NOMO-1 (cell line): ENCODE data around the gene DPPA3.
"Not testable (repeated sequence)": the region's sequence is repeated elsewhere in the genome, so short reads cannot be mapped to it uniquely, and the experiment has no call there.

Experiments
- DNase-seq, 2 experiments: peaks; one replicate each; lab custom pipeline; 2025; ENCODE audit not compliant: unreplicated experiment in 2 of 2; lab: John Stamatoyannopoulos, UW

Gene DPPA3

DNA sequence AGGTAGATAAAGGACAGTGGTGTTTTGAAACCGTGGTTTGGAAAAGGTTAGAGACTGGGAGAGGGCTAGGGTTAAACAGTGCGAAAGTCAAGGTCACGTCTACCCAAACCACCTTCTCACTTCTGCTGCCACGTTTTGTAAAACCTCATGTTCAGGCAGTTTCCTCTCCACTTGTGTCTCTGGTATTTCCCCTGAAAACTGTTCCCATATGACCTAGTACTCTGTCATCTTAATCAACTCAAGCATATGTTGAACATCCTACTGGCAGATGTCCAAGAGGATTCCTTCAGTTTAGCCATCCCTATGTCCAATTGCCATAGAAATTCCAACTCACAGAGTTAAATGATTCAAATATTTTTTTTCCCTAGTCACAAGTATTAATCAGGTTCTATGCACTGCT, 18.5 kb downstream of the DPPA3 start:
- no peak for DNase-seq

DNA sequence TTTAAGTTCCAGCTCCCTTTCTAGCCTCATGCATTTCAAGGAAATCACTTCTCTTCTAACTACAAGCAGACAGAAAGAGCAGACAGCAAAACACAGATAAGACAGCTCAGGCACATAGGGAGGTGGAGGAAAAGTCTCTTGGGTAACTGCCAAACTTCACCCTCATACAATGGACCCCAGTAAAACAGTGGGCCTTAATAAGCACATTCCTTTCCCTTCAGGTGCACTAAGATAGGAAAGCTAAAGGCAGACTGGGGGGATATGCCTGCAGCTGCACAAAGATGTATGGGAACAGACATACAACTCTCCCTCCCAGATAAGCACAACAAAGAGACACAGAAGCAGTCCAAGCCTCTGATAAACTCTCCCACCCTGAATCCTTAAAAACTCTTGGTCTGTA, 19.8 kb downstream of the DPPA3 start:
- DNase-seq: not testable (repeated sequence)

DNA sequence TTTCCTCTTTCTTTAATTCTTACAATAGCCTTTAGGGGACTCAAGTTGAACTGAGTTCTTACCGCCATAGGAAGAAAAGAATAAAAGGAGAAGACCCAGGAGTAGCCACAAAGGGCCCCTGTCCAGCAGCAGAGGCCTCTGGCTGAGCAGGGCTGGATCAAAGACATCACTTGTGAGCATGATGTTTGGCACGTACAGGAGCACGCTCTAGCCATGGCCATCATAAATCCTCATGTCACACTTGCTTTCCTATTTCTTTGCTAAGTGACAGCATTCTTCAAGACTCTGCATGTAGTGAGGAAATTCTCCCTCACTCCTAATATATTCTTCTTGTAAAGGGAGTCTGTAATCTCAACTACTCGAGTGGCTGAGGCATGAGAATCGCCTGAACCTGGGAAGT, 20.3 kb downstream of the DPPA3 start:
- no peak for DNase-seq

- DNase-seq: no peak
Observed at GRCh38 chr12:7732993-7733392, 21.8 kb downstream of the DPPA3 start.

GRCh38 chr12:7747246-7747645, 36.0 kb downstream of the DPPA3 start, which contains the start of gene CLEC4C:
CLEC4C (minus strand) TSS chr12:7747375; CDS start chr12:7747348, 27 bp downstream.
- DNase-seq: peak; percentile 23 to 53

DNA sequence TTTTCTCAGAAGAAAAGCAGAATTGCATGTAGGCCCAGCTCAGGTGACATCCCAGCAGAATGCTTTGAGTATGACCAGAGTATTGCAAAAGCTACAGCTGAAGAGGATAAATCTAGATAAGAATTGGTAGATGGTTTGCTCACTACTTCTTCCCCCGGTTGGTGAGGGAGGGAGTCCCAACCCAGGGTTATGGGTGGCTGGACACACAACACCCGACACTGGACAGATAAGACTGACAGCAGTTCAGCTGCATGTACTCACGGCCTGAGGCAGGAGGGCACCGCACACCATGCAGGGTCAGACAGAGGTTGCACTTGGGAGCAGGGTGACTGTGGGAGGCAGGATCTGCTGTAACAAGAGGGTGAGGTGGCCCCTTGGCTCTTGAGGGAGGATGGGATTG, 37.6 kb downstream of the DPPA3 start:
- DNase-seq: no peak

DNA sequence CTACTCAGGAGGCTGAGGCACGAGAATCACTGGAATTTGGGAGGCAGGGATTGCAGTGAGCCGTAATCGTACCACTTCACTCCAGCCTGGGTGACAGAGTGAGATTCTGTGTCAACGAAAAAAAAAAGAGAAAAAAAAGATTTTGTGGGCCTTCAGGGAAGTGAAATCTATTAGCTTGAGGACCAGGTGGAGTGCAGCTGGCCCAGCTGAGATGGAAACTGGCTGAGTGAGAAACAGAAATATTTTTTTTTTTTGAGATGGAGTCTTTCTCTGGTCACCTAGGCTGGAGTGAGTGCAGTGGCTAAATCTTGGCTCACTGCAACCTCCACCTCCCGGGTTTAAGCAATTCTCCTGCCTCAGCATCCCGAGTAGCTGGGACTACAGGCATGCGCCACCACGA, 38.2 kb downstream of the DPPA3 start:
- no peak for DNase-seq

DNA sequence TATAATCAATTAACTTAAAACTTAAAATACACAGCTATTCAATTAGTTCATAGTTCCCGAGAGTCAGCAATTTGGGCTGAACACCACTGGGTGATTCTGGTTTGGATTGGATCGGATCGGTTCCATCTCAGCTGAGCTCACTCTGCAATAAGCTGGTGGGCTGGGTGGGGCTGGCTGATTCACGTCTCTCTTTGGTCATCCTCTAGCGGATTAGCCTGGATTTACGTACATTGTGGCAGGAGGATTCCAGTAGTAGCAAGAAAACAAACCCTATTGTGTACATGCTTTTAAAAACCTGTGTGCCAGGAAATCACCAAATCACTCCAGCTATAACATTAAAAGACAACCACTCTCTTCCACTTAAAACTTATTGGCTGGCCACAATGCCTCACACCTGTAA, 39.1 kb downstream of the DPPA3 start:
- no peak for DNase-seq

GRCh38 chr12:7751394-7751793, 40.2 kb downstream of the DPPA3 start:
- DNase-seq: no peak

DNA sequence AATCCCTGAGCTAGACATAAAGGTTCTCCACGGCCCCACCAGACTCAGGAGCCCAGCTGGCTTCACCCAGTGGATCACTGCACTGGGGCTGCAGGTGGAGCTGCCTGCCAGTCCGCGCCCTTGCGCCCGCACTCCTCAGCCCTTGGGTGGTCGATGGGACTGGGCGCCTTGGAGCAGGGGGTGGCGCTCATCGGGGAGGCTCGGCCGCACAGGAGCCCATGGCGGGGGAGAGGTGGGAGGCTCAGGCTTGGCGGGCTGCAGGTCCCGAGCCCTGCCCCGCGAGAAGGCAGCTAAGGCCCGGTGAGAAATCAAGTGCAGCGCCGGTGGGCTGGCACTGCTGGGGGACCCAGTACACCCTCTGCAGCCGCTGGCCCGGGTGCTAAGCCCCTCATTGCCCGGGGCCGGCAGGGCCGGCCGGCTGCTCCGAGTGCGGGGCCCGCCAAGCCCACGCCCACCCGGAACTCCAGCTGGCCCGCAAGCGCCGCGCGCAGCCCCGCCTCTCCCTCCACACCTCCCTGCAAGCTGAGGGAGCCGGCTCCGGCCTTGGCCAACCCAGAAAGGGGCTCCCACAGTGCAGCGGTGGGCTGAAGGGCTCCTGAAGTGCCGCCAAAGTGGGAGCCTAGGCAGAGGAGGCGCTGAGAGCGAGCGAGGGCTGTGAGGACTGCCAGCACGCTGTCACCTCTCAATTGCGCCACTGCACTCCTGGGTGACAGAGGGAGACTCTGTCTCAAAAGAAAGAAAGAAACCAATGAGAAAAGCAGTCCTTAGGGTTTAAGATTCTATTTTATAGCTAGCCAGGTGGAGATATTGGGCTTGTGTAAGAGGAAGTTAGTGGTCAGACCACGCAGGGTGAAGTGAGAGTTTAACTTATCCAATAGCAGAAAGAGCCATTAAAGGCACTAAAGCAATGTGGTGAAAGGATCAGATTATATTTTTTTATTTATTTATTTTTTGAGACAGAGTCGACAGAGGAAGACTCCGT, 41.0 kb downstream of the DPPA3 start:
- peak; percentile 61 to 88 for DNase-seq

DNA sequence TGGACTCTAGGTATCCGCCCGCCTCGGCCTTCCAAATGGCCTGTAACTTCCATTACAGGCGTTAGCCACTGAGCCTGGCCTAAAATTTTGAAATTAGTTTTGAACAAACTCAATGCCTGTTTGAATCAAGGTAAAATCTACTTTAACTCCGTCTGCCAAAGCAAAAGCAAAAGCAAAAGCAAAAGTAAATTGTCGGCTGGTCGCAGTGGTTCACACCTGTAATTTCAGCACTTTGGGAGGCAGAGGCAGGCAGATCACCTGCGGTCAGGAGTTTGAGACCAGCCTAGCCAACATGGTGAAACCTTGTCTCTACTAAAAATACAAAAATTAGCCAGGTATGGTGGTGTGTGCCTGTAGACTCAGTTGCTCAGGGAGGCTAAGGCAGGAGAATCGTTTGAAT, 44.4 kb downstream of the DPPA3 start:
- not testable (repeated sequence) for DNase-seq

DNA sequence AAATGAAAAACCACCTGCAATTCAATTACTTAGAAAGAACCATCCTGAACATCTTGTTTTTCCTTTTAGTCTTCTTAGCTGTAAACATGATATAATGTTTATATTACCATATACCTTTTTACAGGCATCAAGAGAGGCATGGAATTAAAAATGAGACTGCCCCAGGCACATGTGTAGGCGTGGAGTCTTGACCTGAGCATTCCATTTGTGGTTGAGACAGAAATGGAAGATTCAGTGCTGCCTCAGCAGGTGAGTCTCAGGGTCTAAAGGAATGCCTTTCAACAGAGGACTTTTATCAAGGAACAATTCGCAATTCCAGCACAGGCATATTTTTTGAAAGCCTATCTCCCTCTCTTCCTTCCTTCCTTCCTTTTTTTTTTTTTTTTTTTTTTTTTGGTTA, 45.8 kb downstream of the DPPA3 start:
- no peak for DNase-seq

GRCh38 chr12:7758766-7759140, 47.5 kb downstream of the DPPA3 start:
- no peak for DNase-seq
